ENCODE data around the gene IL6R.

The IL6R gene

DNA sequence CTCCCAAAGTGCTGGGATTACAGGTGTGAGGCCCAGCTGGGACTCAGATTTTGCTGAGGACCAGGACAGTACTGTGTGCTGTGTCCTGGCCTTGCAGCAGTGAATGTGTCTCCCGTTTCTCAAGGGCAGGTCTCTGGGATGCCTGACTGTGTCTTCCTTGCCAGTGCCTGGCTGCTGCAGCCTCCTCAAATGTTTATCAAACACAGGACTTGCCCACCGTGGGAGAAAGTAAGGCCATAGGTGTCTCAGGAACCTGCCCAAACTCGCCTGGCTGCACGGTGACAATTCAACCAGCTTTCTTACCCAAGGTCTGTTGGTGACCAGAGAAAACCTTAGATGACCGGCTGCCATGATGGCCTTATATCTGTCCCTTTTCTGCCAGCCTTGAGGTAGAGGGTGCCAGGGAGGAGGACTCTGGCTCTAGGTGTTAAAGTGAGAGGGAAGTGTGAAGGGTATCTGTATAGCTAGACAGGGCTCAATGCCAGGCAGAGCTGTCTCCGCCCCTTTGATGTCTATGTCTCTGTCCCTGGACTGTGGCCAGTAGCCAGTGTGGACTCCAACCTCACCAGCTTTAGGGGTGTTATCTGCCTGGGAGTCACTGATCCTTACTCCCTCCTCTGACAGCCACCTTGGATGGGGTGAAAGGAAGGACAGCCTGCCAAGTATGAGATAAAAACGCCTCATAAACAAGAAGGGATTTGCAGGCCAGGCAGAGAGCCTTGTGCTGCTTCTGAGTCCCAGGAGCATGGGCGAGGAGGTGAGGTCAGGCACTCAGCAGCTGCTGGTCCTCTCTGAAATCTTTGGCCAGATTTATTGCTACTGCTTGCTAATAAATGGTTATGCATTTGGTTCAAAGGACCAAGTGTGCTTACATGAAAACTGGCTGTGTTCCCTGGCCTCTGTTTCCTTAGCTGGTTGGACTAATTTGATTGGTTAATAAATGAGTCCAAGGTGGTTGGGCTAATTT is 22.3 kb downstream of the IL6R start:
- DNase-seq (ENCODE audit: low spot score) = no peak

DNA sequence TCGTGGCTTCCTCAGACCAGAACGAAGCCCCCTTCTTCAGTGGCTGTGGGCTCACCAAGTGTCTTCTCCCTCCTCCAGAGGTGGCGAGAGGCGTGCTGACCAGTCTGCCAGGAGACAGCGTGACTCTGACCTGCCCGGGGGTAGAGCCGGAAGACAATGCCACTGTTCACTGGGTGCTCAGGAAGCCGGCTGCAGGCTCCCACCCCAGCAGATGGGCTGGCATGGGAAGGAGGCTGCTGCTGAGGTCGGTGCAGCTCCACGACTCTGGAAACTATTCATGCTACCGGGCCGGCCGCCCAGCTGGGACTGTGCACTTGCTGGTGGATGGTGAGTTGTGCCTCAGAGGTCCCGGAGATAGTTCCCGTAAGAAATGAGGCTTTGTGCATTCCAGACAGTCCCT is 24.0 kb downstream of the IL6R start:
- no peak for DNase-seq (ENCODE audit: low spot score)

DNA sequence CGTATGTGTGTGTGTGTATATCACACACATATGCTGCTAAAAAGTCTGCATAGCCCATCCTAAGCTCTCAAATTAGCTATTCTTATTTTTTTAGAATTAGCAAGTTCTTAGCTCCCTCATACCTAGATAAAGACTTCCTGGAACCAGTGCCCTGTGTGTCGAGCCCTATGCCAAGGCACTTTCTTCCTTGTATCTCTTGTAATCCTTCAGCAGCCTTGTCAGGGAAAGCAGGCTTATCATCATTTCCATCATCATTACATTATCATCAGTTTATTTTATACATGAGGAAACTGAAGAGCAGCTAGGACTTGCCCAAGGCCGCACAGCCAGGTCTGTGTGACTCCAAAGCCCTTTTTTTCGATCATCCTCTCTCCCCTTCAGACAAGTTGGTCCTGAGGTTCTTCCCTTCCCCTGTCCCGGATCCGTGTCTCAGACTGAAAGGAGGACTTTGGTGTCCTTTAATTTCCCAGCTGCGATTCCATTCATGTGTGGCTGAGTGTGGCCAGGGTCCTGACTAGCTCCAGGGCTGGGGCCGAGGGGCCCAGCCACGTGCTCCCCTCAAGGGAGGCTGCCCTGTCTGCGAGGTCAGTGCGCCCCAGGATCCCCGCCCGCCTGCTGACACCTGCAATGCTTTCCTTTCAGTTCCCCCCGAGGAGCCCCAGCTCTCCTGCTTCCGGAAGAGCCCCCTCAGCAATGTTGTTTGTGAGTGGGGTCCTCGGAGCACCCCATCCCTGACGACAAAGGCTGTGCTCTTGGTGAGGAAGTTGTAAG is 24.9 kb downstream of the IL6R start:
- DNase-seq (ENCODE audit: low spot score) = no peak

DNA sequence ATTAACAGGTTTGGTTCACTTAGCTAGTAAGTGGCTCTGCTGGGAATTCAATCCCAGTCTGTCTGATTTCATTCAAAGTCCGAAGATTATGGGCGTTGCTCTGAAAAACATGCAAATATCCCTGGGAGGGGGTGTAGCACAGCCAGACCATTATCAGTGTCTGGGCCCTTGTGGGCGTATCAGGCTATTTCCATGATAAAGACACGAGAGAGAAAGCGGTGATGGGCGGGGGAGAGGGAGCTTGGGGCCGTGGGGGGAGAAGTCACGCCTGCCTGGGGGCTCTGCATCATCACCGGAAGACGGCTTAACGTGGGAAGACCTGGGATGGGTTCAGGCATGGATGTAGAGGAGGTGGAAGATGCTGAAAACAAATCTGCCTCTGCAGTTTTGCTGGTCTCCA is 25.8 kb downstream of the IL6R start:
- DNase-seq (ENCODE audit: low spot score) = no peak

DNA sequence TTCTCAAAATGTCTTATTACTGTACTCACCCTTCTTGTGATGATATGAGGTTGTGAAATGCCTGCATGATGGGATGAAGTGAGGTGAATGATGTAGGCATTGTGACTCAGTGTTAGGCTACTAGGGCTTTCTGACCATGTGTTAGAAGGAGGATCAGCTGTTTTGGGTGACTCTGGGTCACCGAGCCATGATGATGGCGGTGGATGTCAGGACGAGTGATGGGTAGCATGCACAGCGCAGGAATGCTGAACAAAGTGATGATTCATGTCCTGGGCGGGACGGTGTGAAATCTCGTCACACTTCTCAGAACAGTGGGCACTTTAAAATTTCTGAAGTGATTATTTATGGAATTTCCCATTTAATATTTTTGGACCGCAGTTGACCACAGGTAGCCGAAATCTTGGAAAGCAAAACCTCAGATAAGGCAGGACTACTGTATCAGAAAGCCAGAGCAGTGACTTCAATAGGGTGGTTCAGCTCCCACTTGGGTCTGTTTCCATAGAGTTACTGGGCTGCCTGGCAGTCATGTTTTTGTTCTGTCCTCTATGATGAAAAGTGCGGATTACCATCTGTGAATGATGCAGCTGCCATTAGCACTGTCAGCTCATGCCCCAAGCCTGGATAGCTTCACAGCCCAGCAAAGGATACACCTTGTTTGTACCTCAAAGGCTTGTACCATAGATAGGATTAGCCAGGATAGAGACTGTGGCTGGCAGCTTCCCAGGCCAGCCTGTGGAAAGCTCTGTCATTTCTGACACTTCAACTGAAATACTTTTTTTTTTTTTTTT is 26.6 kb downstream of the IL6R start:
- DNase-seq (ENCODE audit: low spot score) = peak; percentile 85

DNA sequence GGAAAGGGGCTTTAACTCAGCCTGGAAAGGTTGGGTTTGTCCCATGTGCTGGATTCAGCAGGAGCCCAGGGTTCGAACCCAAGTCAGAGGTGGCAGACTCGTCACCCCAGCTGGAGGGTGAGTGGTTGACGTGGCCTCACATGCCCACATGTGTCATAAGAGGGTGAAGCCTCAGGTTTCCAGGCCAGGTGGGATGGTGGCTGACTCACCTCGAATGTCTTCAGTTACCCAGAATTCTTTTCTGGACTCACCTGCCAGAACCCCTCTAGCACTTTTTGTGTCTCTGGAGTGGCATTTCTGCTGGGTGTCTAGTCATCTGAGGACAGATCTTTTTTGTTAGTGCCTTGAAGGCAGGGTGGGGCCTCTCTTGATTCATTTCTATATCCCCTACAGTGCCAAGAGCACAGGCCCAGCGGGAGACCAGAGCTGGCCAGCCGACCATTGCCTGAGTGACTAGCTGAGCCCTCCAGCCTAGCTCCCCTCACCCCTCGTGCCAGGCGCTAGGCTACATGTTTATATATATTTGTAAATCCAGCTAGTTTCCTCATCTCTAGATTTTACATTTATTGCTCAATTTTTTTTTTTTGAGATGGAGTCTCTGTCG is 28.1 kb downstream of the IL6R start:
- no peak for DNase-seq (ENCODE audit: low spot score)

DNA sequence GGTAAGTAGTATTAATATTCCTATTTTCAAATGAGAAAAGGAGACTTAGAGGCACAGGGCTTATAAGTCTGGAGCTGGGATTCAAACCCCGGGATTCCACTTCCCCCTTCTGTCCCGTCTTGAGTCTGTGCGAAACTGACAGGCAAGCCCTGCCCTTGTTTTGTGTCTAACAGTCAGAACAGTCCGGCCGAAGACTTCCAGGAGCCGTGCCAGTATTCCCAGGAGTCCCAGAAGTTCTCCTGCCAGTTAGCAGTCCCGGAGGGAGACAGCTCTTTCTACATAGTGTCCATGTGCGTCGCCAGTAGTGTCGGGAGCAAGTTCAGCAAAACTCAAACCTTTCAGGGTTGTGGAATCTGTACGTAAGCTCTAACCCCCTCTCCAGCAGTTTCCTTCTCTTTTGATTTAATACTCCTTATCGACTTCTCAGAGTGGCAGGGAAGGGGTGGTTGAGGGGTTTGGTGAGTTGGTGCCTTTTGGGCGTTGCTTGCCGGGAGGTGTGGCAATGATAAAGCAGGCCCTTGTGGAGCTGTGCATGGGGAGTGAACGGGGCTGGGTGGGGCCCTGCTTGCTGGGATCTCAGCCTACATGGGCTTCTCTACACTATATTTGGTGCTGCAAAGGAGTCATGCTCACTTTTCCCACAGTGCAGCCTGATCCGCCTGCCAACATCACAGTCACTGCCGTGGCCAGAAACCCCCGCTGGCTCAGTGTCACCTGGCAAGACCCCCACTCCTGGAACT is 29.4 kb downstream of the IL6R start:
- DNase-seq (ENCODE audit: low spot score) = no peak

DNA sequence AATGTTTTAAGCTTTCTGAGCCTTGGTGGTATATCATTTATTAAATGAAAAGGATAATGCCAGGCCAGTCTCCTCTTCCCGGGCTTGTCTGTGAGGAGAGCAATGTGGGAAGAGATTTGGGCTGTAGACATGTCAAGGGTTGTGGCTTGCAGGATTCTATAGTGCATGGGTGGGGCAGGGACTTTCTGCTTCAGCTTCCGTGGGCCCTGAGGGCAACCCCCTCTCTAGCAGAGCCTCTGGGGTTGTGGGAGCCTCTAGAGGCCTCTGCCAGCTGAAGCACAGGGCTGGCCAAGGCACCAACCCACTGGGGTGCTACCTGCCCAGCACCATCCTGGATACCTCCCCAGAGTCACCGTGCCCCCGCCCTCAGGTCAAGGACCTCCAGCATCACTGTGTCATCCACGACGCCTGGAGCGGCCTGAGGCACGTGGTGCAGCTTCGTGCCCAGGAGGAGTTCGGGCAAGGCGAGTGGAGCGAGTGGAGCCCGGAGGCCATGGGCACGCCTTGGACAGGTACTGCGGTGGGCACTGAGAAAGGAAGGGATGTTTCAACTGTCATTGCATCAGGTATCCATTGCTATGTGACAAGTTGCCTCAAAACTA is 30.6 kb downstream of the IL6R start:
- no peak for DNase-seq (ENCODE audit: low spot score)

DNA sequence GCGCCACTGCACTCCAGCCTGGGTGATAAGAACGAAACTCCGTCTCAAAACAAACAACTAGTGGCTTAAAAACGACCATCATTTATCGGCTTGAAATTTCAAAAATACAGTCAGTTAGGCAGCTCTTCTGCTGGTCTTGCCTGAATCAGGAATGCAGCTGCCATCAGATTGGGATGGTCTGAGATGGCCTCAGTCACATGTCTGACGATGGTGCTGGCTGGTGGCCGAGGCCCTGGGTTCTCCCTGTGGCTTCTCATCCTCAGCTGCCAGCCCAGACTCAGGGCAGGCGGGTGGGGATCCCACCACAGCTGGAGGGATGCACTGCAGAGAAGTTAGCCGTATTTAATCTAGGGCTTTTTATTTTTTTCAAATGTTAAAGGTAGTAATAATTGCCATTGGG is 31.3 kb downstream of the IL6R start:
- no peak for DNase-seq (ENCODE audit: low spot score)

DNA sequence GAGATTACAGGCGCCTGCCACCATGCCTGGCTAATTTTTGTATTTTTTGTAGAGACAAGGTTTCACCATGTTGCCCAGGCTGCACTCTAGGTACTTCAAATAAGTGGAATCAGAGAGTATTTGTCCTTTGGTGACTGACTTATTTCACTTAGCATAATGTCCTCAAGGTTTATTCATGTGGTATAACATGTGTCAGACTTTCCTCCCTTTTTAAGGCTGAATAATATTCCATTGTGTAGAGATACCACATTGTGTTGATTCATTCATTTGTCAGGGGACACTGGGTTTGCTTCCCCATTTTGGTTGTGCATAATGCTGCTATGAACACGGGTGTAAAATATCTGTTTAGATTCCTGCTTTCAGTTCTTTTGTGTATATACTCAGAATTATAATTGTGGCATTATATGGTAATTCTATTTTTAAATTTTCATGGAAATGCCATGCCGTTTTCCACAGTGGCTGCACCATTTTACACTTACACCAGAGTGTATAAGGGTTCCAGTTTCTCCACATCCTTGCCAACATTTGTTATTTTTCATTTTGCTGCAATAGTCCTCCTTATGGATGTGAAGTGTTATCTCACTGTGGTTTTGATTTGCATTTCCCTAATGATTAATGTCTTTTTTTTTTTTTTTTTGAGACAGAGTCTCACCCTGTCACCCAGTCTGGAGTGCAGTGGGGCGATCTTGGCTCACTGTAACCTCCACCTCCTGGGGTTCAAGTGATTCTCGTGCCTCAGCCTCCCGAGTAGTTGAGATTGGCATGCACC is 35.1 kb downstream of the IL6R start:
- no peak for DNase-seq (ENCODE audit: low spot score)

DNA sequence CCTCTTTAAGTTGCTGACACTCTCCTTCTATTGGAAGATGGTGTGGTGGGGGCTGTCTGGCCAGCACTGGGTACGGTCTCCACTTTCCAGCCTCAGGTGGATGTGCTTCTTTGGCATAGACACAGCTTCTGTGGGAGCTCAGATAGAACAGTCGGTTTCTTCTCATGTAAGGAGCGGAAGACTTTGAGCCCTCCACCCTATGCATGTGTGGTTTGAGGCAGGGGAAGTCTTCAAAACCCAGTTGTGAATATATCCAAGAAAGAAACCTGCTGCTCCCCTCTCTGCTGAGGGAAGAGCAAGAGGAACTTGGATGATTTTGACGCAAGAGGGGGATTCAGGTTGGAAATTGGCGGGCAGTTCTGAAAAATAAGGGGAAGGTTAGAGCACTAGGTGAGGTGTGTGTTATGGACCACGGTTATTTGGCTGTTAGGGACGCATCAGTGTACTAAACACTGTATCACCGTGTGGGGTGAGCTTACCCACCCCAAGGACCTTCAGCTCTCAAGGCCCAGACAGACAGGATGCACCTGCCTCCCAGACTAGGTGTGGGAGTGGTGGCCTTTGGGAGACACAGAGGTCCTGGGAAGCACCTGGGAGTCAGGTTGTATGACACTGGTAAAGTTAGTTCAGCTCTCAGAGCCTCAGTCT is 36.2 kb downstream of the IL6R start:
- DNase-seq (ENCODE audit: low spot score) = no peak

DNA sequence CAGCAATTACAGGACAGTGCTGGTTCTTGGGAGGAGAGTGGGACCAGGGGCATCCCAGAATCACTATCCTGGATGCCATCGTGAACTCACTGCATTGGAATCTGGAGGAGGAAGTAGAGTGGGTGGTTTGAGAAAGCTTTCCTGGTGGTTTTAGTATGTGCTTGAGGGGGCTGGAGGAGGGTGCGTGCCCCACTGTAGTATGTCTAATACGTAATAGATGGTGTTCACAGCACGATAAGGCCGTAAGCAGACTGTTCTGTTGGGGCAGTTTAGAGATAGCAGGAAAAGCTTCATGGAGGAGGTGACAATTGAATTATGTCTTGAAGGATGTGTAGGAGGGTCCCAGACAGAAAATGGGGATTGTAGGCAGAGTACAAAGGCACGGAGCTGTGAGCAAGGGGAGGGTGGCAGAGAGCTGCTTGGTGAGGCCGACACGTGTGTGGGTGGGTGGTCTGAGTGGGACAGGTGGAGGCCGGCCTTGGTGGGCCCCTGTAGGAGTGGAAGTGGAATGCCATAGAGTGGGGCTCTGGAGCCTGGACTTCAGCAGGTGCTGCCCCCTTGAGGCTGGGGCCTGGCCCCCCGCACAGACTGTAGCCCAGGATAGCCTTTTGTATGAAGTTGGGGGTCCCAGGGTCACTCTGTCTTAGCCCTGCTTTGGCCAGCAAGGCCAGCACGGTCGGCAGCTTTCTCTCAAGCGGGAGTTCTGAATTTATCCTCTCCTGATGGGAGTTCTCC is 37.0 kb downstream of the IL6R start:
- no peak for DNase-seq (ENCODE audit: low spot score)

DNA sequence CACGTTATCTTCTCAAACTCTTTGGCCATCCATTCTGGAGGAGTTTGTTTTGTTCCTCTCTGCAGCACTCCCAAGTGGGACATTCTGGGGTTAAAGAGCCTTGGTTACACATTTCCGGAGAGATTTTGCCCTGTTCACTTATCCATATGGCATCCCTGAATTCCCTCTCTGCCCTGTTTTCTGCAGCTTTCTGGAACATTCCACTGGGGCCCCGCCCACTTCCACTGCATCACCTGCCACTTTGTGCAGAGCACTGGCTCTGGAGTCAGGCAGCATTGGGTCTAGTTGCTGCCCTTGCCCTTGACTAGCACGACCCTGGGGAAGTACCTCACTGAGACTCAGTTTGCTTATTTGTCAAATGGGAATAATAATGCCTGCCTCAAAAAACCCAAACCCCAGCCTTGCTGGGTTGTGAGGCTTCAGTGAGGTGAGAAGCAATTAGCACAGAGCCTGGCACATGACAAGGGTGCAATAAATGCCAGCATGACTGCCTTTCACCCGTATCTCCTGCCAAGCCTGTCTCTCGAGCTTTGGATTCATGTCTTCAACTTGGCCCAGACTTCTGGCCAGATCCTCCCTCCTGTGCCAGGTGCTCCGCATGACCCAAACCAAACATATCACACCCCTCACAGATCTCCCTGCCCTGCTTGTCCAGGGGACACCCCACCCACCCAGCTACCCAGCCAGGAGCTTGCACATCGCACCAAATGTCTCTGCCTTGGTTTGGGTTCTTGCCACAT is 38.3 kb downstream of the IL6R start:
- DNase-seq (ENCODE audit: low spot score) = no peak

DNA sequence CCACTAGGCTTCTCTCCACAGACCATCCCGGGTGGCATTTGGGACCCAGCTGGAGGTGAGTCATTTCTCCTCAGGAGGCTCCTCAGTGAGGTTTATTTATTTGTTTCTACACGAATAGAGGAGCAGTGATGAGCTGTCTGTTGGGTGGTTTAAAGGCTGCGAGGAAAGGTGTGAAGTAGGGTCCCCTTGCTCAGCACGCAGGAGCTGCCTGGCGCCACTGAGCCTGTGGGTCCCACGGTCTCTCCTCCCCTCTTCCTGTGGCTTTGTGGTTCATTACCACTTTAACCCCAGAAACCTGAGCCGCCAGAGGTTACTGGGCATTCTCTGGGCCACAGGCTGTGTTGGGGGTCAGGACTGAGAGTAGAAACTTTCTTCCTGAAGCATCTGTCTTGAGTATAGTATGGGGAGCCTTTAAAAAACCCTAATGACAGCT is 39.9 kb downstream of the IL6R start:
- DNase-seq (ENCODE audit: low spot score) = peak; percentile 18

DNA sequence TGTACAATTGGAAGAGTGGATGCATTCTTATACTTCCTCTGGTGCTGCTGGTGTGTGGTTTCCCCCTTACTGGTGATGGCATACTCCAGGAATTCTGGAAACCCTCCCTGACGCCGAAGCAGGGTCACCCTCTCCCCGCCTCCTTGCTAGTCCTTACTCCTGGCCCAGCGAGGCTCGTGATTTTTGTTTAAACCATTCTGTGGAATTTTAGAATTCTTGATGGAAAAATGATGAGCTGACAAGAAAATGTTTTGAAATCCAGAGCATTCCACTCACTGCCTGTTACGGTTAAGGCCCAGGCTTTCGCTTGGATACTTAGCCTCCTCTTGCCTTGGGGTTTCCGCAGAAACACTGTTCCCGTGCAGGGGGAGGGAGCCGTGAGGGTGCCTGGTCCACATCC is 41.1 kb downstream of the IL6R start:
- no peak for DNase-seq (ENCODE audit: low spot score)

DNA sequence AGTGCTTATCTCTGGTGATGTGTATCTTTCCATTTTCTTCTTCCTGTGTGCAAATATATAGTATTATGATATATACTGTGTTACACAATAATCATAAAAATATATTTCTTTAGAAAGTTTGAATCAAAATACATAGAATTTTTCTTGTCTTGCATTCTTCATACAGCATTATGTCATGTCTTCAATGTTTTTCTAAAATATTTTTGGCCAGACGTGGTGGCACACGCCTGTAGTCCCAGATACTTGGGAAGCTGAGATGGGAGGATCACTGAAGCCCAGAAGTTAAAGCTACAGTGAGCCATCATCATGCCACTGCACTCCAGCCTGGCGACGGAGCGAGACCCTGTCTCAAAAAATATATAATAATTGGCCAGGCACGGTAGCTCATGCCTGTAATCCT is 41.6 kb downstream of the IL6R start:
- no peak for DNase-seq (ENCODE audit: low spot score)

DNA sequence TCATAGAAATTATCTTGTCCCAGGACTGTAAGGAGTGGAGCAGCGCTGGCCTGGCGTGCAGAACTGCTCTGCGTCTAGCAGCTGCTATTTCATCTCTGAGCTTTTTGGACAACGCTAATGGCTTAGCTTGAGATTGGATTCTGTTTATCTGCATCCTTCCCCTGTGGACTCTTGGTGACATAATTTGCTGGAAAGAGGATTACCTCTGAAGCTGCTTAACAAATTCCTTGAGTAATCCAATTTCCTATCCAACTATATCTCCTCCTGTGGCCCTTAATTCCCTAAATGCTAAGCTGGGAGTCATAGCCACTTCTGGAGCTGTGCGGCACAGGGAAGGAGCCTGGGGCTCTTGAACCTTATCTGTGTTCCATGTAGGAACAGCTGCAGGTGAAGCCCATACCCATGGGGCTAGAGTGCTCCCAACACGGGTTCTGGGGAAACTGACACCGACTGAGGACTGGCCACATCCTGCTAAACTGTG is 43.2 kb downstream of the IL6R start:
- DNase-seq (ENCODE audit: low spot score) = no peak

DNA sequence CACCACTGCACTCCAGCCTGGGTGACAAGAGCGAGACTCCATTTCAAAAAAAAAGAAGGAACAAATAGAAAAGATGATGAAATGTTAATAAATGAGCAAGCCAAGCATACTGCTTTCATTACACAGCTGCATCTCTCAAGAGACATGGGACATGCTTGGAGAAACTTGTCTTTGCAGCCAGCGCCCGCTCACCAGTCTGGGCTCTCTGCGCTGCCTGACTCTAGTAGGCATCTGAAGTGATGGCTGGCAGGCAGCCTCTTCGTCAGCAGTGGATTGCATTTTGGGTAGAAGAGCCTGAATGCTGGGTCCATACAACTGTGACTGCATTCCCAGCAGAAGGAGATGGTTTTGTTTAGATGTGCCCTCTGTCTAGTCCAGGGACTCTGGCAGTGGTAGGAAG is 48.0 kb downstream of the IL6R start:
- DNase-seq (ENCODE audit: low spot score) = no peak
